Hair follicular keratinocyte (primary cell): ENCODE measurements around the gene CAMK2B. TPM values are rescaled to one million over a fixed set of nuclear protein-coding genes. Genes with fewer than 3 reads are reported as not detected.

Experiments
- total RNA-seq: library from RNA; depleted of rRNA; stranded (reverse); fragments of >200 nt; gene quantifications from 2 replicates; pipeline ENCODE4 v1.2.3, GENCODE V29; 2015

CAMK2B gene
- total RNA-seq, result 0.04 and 0.47 TPM in 2 replicates

DNA sequence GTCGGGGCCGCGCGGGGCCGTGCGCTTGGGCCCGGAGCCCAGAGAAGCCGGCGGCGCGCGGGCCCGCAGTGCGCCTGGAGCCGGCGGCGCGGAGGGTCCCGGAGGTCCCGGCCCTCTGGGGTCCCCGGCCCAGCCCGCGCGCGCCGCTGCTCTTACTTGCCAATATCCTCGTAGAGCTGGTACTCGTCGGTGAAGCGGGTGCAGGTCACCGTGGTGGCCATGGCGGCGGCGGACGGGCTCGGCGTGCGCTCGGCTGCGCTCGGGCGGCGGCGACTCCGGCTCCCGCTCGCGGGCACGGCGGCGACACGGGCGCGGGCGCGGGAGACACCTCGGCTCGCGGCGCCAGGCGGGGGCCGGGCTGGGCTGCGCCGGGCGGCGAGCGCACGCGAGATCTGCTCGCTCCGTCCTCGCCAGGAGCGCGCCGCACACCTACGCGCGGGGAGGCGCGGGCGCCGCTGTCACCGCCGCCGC is at the start of gene CAMK2B:
Gene CAMK2B, minus strand, starts transcription at position 394 of the 471 bp plus-strand sequence. Its CDS starts 173 bp downstream, at position 221.

DNA sequence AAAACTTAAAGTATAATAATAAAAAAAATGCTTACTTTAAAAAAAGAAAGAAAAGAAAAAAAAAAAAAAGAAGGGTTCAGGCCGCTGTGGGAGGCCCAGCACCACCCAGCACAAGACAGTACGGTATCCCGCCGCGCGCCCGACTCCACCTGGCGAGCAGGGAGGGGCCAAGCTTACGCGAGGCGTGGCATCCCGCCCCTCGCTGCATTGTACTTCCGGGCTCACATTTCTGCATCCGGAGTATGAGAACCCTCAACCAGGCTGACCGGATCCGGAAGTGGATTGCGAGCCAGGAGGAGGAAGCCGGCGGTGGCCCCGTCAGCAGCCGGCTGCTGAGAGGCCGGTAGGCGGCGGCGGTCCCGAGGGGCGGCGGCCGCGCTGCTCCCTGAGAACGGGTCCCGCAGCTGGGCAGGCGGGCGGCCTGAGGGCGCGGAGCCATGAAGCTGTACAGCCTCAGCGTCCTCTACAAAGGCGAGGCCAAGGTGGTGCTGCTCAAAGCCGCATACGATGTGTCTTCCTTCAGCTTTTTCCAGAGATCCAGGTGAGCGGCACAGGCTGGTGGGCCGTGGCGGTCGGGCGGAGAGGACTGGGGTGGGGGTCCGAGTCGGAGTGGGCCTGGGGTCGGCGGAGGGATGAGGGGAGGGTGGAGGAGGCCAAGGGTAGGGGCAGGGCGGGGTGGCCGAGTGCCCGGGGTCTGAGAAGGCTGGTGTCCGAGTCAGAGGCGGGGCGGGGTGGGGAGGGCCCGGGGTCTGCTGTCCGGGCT is 124.5 kb downstream of the CAMK2B start, which contains the start of gene YKT6:
Gene YKT6, plus strand, starts transcription at position 280 of the 763 bp plus-strand sequence. Its CDS starts 158 bp downstream, at position 438.

DNA sequence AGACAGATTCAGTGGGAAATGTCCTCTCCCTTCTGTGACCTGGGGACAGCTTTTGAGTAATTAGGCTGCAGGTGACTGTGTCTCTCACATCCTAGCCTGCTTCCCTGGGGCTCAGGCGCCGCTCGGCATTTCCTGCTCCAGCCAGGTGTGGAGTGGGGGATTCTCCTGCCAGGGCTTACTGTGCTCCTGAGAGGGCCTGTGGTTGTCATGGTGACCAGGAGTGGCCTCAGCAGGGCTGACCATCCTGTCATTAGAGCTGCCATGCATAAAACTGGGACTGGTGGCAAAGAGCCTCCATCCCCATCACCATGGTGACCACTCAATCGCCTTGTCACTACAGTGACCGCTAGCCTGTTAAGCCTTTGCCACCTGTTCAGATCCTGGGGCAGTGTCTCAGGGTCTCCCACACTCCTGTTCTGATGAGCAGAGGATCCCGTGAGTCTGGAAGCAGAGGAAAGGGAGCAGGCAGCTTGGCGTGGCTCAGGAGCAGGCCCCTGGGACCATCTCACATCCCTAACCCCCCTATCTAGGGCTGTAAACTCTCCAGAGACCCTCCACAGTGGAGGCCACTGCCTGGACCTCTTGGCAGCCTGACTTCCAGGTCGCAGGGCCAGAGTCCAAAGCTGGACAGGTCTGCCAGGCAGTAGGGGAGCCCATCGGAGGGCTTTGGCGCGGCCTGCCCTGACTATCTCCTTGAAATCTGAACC is 136.0 kb downstream of the CAMK2B start, which contains the start of gene GCK:
Gene GCK, minus strand, starts transcription at position 154 of the 707 bp plus-strand sequence. CDS start 486 bp downstream, outside the sequence.

Other genes with a start within 250 kb of the CAMK2B start
- 9.3 and 11.4 TPM in 2 replicates for gene POLM, start 243.1 kb downstream of the CAMK2B start, total RNA-seq
- gene AEBP1, start 221.2 kb downstream of the CAMK2B start, total RNA-seq, result 6.6 and 9.7 TPM in 2 replicates
- 90.9 and 146 TPM in 2 replicates for gene POLD2, start 202.0 kb downstream of the CAMK2B start, total RNA-seq
- not detected in 2 replicates for gene MYL7, start 184.3 kb downstream of the CAMK2B start, total RNA-seq
- 0.34 TPM in 1 of 2 replicates, not detected in the other for gene GCK, start 136.2 kb downstream of the CAMK2B start, total RNA-seq
- 96.5 and 114 TPM in 2 replicates for gene YKT6, start 124.6 kb downstream of the CAMK2B start, total RNA-seq
- gene NUDCD3, start 165.1 kb upstream of the CAMK2B start, total RNA-seq, result 52.2 and 64.8 TPM in 2 replicates
- not detected in 2 replicates for gene NPC1L1, start 215.7 kb upstream of the CAMK2B start, total RNA-seq
- 59.3 and 95.2 TPM in 2 replicates for gene DDX56, start 248.3 kb upstream of the CAMK2B start, total RNA-seq